HG03097 (cell line): ENCODE measurements around the gene ABCD1.
A peak's percentile ranks its signal among the peaks of the same experiment; 100 is the strongest.
"Not testable (repeated sequence)": the region's sequence is repeated elsewhere in the genome, so short reads cannot be mapped to it uniquely, and the experiment has no call there.

ENCODE experiments used
- ATAC-seq: cut with Tn5 transposase; IDR thresholded peaks from one replicate; pipeline ENCODE4 v1.9.1; 2021; ENCODE audit not compliant: unreplicated experiment, low FRiP score

Gene ABCD1

DNA sequence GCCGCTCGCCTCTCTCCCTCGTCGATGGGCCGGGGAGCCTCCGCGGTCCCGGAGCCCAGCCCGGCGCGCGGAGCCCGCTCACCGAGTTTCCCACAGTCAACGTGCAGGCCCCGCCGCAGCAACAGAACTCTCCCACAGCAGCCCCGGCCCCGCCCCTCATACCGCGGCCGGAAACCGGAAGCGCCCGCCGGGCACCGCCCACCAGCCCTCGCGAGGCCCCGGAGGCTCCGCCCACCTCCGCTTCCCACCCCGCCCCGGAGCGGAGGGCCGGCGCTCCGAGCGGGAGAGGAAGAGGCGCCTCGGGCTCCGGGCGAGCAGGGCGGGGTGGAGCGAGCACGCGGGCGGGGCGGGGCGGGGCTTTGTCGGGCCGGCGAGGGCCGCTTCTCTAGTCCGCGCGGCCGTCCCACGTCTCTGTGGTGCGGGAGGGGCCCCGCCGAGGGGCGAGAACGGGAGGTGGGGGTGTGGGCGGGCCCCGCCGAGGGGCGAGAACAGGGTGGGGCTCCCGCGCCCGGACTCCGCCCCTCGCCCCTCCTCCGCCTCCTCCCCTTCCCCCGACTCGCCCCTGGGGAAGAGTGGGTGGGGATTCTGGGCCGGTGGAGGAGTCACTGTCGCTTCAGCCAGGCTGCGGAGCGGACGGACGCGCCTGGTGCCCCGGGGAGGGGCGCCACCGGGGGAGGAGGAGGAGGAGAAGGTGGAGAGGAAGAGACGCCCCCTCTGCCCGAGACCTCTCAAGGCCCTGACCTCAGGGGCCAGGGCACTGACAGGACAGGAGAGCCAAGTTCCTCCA, at the start of gene ABCD1, which contains the start of gene BCAP31:
ABCD1 (plus strand) TSS at position 605 of the 787 bp plus-strand sequence. CDS start 411 bp downstream, outside the sequence.
BCAP31 (minus strand) TSS at position 136 of the 787 bp plus-strand sequence. CDS start 1,143 bp downstream, outside the sequence.
- peak; percentile 44 for ATAC-seq

- no peak for ATAC-seq
Observed at GRCh38 chrX:153681175-153681574, 43.5 kb upstream of the ABCD1 start.

DNA sequence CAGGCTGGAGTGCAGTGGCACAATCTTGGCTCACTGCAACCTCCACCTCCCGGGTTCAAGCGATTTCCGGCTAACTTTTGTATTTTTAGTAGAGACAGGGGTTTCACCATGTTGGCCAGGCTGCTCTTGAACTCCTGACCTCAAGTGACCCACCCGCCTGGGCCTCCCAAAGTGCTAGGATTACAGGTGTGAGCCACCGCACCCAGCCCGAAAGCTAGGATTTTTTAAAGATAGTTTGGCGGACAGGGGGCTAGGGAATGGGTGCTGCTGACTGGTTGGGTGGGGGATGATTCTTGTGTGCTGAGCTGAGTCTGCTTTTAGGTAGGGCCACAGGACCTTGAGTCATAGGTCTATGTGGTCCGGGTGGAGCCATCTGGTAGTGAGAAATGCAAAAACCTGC, 41.2 kb upstream of the ABCD1 start:
- ATAC-seq: not testable (repeated sequence)

DNA sequence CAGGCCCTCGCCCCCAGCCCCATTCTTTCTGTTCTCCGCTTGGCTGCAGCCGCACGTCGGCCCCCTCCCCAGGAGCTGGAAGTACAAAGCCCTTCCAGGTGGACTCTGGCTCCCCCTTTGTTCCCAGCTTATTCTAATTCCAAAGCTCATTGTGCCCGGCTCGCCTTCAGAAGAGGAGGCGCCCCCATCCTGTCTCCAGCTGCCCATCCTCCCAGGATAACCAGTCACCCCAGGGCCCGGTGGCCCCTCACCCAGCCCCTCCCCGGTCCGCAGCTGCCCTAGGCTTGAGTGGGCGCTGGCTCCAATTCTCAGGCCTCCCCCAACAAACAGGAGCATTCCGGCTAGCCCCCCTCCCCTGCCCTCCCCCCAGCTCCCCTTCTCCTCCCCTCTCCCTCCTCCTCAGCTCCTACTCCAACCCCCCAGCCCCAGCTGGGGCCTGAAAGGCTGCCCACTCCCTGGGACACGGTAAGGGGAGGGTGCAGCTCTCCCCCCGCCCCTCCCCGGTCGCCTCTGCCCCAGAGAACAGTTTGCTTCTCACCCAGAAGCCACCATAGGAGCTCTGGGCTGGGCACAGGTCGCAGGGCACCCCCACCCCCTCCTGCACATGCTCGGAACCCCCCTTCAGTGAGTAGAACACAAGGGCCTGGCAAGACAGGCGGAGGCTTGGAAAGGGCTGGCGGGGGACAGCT, 40.0 kb upstream of the ABCD1 start:
- no peak for ATAC-seq

DNA sequence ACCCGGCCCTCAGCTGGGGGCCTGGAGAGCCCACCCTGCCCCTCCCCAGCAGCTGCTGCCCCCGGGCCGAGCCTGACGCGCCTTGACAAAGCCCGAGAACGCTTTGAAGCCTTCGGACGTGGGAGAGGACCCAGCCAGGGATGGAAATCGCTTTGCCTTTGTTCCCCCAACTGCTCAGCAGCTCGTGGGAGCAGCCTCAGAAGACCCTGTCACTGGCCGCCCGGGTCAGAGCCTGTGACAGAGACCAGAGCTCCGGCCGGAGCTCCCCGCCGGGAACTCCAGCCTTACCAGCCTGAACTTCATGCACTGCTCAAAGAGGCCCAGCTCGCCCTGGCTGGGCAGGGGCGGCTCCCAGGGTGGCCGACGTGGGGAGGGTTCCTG, 39.5 kb upstream of the ABCD1 start:
- ATAC-seq: no peak

- no peak for ATAC-seq
Observed at GRCh38 chrX:153685751-153686696, 38.6 kb upstream of the ABCD1 start.

GRCh38 chrX:153686711-153687110, 37.9 kb upstream of the ABCD1 start:
- no peak for ATAC-seq

- ATAC-seq: no peak
Observed at GRCh38 chrX:153687121-153688039, 37.3 kb upstream of the ABCD1 start, which contains the start of gene SLC6A8. Gene SLC6A8 (plus strand): TSS chrX:153687926. CDS start chrX:153688575, 649 bp downstream.

DNA sequence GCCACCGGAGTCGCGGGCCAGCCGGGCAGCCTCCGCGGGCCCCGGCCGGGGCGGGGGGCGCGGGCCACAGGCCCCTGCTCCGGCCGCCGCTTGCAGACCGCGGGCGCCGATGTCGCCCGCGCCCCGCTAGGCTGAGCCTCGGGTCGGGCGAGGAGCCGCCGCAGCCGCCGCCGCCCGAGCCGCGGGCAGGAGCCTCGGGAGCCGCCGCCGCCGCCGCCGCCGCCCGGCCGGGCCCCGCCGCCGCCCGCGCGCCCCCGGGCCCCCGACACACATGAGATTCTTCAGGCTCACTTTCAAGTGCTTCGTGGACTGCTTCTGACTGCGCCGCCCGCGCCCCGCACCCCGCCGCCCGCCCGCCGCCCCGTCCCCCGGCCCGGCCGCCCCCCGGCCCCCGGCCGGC, 36.6 kb upstream of the ABCD1 start:
- ATAC-seq: no peak

DNA sequence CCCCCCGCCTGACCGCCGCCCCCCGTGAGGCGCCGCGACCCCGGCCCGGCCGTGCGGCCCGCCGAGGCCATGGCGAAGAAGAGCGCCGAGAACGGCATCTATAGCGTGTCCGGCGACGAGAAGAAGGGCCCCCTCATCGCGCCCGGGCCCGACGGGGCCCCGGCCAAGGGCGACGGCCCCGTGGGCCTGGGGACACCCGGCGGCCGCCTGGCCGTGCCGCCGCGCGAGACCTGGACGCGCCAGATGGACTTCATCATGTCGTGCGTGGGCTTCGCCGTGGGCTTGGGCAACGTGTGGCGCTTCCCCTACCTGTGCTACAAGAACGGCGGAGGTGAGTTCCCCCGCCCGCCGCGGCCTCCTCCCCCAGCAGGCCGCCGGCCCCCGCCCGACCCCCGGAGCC, 36.1 kb upstream of the ABCD1 start:
- ATAC-seq: no peak

DNA sequence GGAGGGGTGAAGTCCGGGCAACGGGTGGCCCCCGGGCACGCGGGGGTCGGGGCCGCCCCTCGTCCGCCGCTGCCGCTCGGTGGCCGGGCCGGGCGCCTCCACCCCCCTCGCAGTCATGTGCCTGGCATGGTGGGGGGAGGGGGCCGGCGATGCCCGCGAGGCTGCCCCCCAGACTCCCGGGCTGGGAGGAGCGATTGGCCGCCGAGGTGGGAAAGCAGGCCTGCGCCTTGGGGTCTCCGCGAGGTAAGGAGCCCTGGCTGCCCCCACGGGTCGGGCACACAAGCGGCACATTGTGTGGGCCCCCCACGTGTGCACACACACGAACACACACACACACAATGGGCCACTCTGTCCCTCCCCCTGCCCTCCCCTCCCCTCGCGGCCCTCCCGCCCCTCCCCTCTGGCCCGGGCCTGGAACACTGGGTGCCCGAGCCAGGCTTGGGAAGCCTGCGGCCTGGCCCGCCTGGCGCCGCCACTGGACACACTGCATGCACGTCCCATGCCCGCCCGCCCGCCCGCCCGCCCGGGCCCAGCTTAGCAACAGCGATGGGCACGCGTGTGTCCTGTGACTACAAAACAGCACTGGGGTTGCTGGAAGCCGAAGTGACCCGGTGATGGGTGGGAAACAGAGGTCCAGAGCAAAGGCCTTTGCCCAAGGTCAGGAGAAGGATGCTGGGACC, 35.6 kb upstream of the ABCD1 start:
- no peak for ATAC-seq

GRCh38 chrX:153689654-153690465, 34.8 kb upstream of the ABCD1 start:
- no peak for ATAC-seq

DNA sequence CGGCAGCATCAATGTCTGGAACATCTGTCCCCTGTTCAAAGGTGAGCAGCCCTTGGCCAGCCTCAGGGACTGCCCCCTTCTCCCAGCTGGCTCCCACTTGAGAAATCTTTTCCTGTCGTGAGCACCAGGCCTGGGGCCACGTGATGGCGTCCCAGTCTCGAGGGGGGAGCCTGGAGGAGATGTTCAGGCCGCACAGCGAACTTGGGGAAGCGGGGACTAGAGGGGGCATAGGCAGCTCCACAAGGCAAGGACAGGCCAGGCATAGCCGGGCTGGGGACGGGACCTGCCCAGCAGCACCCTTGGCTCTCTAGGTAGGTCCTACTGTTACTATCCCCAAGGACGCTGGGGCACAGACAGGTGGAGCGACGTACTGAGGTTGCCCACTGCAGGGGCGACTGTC, 34.2 kb upstream of the ABCD1 start:
- no peak for ATAC-seq

- not testable (repeated sequence) for ATAC-seq
Observed at GRCh38 chrX:153691032-153691827, 33.4 kb upstream of the ABCD1 start.

GRCh38 chrX:153692003-153692402, 32.7 kb upstream of the ABCD1 start:
- ATAC-seq: no peak

DNA sequence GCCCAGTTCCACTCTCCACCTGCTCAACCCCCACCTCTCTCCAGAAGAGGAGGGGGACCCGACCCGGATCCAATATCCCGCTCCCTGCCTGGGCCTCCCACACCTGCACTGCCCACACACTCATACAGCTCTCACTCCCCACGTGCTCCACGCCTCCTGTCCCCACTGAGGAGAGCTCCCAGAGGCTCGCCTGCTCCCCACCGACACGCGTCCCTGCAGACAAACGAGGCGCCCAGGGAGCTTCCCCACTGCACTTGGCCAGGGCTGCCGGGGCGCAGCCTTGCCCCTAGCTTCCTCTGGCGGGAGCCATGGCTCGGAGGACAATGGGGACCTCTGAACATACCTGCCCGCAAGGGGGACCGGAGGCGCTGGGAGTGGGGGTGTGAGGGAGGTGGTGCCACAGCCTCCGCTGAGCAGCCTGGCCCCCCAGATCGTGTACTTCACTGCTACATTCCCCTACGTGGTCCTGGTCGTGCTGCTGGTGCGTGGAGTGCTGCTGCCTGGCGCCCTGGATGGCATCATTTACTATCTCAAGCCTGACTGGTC, 32.0 kb upstream of the ABCD1 start:
- no peak for ATAC-seq
